GM11168 (cell line): Measurements from ENCODE around the gene WDR46.
"Not testable (repeated sequence)": the region's sequence is repeated elsewhere in the genome, so short reads cannot be mapped to it uniquely, and the experiment has no call there.

Source experiments
- in situ Hi-C: fragments of 300-500 bp; cut with MboI; formaldehyde crosslinking; loops from one replicate; pipeline ENCODE4 v1.12.0; 2022; ENCODE audit warnings: low sequenced_read_pairs; ENCODE audit not compliant: unreplicated experiment

The WDR46 gene

GRCh38 chr6:33288141-33288920, 708 bp downstream of the WDR46 start:
- in situ Hi-C loops, result no loop called here

- in situ Hi-C loops, result no loop called here
Measured at GRCh38 chr6:33286946-33287914, 1.8 kb downstream of the WDR46 start.

DNA sequence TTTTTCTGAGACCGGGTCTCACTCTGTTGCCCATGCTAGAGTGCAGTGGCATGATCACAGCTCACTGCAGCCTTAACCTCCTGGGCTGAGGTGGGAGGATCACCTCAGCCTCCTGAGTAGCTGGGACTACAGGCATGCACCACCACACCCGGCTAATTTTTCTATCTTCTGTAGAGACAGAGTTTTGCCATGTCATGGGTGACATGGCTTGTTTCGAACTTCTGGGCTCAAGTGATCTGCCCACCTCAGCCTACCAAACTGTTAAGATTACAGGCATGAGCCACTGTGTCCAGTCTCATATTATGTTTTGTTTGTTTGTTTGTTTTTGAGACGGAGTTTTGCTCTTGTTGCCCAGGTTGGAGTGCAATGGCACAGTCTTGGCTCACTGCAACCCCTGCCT, 3.8 kb downstream of the WDR46 start:
- in situ Hi-C loops, result not testable (repeated sequence)

- in situ Hi-C loops, result no loop called here
Measured at GRCh38 chr6:33280539-33280938, 8.5 kb downstream of the WDR46 start.

- in situ Hi-C loops, result no loop called here
Measured at GRCh38 chr6:33279971-33280511, 9.0 kb downstream of the WDR46 start.

DNA sequence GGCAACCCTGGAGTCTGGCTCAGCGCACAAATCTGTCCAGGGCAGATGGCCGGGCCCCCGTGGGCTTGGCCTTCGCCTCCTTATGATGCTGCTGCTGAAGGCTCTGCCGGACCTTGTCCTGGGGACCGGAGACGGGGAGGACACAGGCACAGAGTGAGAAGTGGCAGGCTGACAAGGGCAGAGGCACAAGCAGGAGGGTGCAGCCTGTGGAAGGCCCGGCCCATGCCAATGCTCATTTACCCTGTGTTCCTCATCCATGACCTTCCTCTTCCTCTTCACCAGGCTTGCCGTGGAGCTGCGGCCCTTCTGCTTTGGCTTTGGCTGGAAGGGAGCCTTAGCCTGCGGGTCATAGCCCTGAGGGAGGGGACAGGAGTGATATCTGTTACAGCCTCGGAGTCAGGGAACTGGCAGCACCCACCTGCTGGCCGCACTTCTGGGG, 9.8 kb downstream of the WDR46 start:
- in situ Hi-C loops, result no loop called here

DNA sequence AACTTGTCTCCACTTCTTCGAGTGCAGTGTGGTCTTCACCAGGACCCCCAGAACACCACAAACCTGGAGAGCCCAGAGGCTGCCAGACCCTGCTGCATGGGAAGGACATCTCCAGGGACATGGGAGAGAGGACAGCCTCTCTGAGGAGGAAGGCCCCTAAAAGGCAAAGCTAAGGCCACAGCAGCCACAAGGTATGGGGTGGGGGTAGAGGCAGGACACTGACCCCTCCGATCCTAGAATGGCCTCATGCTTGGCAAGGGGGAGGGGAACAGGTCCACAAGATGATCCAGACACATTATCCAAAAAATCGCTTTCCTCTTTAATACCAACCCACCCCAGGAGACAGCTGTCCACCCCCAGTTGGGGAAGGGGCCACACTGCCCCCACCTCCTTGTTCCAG, 10.2 kb downstream of the WDR46 start:
- in situ Hi-C loops, result no loop called here

DNA sequence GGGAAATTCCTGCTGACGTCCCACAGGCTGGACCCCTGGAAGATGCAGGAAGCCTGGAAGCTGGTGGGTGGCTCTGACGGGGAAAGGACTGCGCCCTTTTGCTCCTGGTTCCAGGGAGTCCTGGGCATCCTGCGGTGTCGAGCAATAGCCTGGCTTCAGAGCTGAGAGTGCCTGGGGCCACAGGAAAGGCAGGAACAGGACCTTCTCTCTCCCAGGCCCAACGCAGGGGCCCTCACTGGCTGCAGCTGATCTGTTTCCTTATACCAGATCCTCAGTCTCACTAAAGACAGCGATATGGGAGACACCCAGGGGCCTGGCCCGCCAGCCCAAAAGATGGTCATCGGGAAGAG, 10.7 kb downstream of the WDR46 start:
- in situ Hi-C loops, result no loop called here

DNA sequence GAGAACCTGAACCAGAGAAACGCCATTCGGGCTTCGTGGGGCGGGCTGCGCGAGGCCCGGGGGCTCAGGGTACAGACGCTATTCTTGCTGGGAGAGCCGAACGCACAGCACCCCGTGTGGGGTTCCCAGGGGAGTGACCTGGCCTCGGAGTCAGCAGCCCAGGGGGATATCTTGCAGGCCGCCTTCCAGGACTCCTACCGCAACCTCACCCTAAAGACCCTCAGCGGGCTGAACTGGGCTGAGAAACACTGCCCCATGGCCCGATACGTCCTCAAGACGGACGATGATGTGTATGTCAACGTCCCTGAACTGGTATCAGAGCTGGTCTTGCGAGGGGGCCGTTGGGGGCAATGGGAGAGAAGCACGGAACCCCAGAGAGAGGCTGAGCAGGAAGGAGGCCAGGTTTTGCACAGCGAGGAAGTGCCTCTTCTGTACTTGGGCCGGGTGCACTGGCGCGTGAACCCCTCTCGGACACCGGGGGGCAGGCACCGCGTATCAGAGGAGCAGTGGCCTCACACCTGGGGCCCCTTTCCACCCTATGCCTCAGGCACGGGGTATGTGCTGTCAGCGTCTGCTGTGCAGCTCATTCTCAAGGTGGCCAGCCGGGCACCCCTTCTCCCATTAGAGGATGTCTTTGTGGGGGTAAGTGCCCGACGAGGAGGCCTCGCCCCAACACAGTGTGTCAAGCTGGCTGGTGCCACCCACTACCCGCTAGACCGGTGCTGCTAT, 11.2 kb downstream of the WDR46 start:
- in situ Hi-C loops, result no loop called here

- in situ Hi-C loops, result no loop called here
Measured at GRCh38 chr6:33276864-33277662, 12.0 kb downstream of the WDR46 start, which contains the start of gene B3GALT4. B3GALT4 (plus strand) TSS chr6:33277123; CDS start chr6:33277420, 297 bp downstream.

GRCh38 chr6:33276581-33276863, 12.5 kb downstream of the WDR46 start:
- in situ Hi-C loops, result no loop called here

- in situ Hi-C loops, result not testable (repeated sequence)
Measured at GRCh38 chr6:33275795-33276580, 13.1 kb downstream of the WDR46 start.

DNA sequence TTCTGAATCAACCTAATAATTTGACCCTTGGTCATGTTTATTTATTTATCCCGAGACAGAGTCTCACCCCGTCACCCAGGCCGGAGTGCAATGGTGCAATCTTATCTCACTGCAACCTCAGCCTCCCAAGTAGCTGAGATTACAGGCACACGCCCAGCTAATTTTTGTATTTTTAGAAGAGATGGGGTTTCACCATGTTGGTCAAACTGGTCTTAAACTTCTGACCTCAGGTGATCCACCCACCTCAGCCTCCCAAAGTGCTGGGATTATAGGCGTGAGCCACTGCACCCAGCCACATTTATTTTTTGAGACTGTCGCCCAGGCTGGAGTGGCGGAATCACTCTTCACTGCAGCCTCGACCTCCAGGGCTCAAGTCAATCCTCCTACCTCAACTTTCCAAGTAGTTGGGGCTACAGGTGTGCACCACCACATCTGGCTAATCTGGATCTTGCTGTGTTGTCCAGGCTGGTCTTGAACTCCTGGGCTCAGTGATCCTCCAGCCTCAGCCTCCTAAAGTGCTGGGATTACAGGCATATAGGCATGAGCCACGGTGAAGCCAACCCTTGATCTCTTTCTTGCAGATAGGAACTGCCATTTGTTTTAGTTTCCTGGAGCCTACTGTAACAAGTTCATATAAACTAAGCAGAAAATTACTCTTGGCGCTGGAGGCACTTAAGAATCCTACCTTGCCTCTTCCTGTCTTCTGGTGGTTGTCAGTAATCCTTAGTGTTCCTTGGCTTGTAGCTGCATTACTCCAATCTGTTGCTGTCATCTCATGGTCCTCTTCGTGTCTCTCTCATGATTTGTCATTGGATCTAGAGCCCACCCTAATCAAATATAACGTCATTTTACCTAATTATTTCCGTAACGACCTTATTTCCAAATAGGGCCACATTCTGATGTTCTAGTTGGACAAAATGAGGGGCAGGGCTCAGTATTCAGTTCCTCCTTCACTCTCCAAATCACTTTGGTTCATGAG, 14.8 kb downstream of the WDR46 start:
- in situ Hi-C loops, result no loop called here

- in situ Hi-C loops, result no loop called here
Measured at GRCh38 chr6:33273129-33273923, 15.7 kb downstream of the WDR46 start.

DNA sequence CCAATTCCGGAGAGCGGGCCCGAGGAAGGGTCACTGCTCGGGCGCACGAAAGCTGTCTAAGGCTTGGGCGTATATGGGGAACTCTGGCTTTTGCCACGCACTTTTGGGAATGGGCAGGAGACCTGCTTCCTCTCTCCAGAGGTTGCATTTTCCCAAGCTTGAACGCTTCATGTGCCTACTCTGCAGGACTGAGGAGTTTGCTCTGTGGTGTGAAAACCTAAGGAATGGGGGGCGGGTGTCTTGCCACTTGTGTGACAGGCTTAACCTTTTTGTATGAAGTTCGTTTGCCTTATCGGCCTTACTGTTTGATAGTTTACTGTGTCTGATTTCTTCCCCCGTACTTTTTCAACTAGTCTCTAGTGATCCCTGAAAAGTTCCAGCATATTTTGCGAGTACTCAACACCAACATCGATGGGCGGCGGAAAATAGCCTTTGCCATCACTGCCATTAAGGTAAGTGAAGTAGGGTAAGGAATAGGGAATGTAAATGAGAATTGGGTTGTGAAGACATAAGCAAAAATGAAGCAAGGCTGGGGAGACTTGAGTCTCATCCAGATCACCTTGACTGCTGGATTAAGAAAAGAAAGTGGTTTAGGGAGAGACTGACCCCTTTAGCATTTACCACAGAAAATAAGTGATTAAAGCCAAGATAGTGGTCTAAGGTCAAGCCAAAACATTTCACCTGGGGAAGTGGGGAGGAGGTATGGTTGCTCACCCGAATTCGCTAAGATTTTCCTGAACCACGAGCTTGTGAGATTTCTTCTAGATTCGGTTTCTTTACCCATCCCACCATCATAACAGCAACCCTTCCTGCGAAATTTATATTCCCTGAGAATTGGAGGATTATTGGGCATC, 16.5 kb downstream of the WDR46 start:
- in situ Hi-C loops, result no loop called here
